Measurements from ENCODE around the gene SYNC. TPM values are rescaled to one million over a fixed set of nuclear protein-coding genes. Genes with fewer than 3 reads are reported as not detected.
"Not testable (repeated sequence)": the region's sequence is repeated elsewhere in the genome, so short reads cannot be mapped to it uniquely, and the experiment has no call there.

The SYNC gene
- total RNA-seq, 1 experiment from 2014 or later = not detected

DNA sequence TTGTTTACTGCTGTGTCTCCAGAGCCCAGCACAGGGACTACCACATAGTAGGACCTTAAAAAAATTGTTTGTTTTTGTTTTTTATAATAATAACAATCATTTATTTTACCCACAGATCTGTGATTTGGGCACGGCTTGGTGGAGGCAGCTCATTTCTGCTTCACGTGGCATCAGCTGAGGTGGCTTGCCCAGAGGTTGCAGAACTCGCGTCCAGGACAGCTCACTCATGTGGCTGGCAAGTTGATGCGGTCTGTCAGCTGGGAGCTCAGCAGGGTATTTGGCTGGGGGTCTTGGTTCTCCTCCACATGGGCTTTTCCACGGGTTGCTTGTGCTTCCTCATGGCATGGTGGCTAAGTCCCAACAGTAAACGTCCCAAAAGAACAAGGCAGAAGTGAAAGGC lies 2.9 kb upstream of the SYNC start:
- H3K36me3 ChIP-seq (ENCODE audit: insufficient read depth, low read length) = no peaks in the 10 kb centered on the region
- no peaks in the 10 kb centered on the region for H3K27me3 ChIP-seq (ENCODE audit: low read length)
- no peaks in the 10 kb centered on the region for H3K9me2 ChIP-seq (replicated peaks; ENCODE audit: insufficient read depth, low read length)
- H3K9me3 ChIP-seq (ENCODE audit: low read length) = no peaks in the 10 kb centered on the region
- no peaks in the 10 kb centered on the region for H4K20me1 ChIP-seq (ENCODE audit: insufficient read depth, low read depth, low read length)
- no peak for DNase-seq
- H3K27ac ChIP-seq (ENCODE audit: low read length) = no peak overlapping the region
- H2AFZ ChIP-seq (ENCODE audit: low read length) = no peak overlapping the region
- H3K4me1 ChIP-seq (ENCODE audit: low read length) = peaks cover 4% of the 10 kb centered on the region
- no peak overlapping the region for H3K4me3 ChIP-seq (ENCODE audit: low read length)
- no peak overlapping the region for H3K4me2 ChIP-seq (ENCODE audit: low read depth, low read length, poor library complexity, severe bottlenecking)
- no peaks in the 10 kb centered on the region for H3K79me2 ChIP-seq (ENCODE audit: low read length)
- no peak overlapping the region for H3K9ac ChIP-seq (ENCODE audit: low read length)

DNA sequence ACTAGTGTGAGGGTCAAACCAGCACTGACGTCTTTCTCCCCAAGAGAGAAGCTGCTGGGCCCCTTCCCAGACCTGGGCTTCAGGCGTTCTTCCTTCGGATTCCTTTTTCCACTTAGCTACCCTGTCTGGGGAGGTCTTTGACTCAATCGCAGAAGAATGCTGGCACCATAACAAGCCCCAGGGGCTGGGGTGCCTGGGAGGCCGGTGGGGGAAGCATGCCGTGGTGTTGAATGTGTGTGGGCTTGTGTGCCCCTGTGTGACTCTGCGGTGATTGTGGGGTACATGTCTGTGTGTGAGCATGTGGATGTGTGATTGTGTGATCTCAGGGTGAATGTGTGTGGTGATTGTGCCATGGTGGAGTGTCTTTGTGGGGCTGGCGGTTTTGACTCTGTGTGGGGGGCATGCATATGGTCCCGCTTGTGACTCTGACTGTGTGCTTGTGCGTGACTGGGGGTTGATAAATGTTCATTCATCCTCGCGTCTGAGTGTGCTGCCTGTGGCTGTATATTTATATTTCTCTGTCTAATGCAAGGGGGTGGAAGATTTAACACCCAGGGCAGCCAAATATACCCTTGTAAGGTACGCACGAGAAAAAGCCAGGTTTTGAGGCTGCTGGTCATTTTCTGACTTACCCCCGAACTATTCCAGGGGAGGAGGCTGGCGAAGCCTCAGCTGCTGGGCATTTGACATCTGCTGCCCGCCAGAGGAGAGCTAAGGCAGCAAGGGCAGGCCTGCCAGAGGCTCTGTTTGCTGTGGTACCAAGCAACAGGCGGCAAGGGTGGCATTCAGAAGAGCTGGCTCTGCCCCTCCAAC lies 1.1 kb upstream of the SYNC start:
- Histone ChIP-seq H3K36me3 (ENCODE audit: insufficient read depth, low read length) (no peaks in the 10 kb centered on the region), H3K27ac (ENCODE audit: low read length) (no peak overlapping the region), H3K4me3 (ENCODE audit: low read length) (no peak overlapping the region), H3K4me2 (ENCODE audit: low read depth, low read length, poor library complexity, severe bottlenecking) (no peak overlapping the region), H3K9ac (ENCODE audit: low read length) (no peak overlapping the region), H4K20me1 (ENCODE audit: insufficient read depth, low read depth, low read length) (no peaks in the 10 kb centered on the region), H2AFZ (ENCODE audit: low read length) (no peak overlapping the region), H3K27me3 (ENCODE audit: low read length) (no peaks in the 10 kb centered on the region), H3K9me2 (replicated peaks; ENCODE audit: insufficient read depth, low read length) (no peaks in the 10 kb centered on the region), H3K79me2 (ENCODE audit: low read length) (no peaks in the 10 kb centered on the region), H3K4me1 (ENCODE audit: low read length) (peaks cover 4% of the 10 kb centered on the region), H3K9me3 (ENCODE audit: low read length) (no peaks in the 10 kb centered on the region)
- DNase-seq = peak; percentile 19

GRCh38 chr1:32701951-32702598 lies 495 bp downstream of the SYNC start:
- H3K9ac ChIP-seq (ENCODE audit: low read length) = no peak overlapping the region

GRCh38 chr1:32701421-32701911 lies 1.1 kb downstream of the SYNC start:
- Histone ChIP-seq H2AFZ (ENCODE audit: low read length) (no peak overlapping the region), H3K9me2 (replicated peaks; ENCODE audit: insufficient read depth, low read length) (no peaks in the 10 kb centered on the region), H3K79me2 (ENCODE audit: low read length) (no peaks in the 10 kb centered on the region), H3K36me3 (ENCODE audit: insufficient read depth, low read length) (no peaks in the 10 kb centered on the region), H3K4me2 (ENCODE audit: low read depth, low read length, poor library complexity, severe bottlenecking) (no peak overlapping the region), H3K27ac (ENCODE audit: low read length) (no peak overlapping the region), H4K20me1 (ENCODE audit: insufficient read depth, low read depth, low read length) (no peaks in the 10 kb centered on the region), H3K9ac (ENCODE audit: low read length) (no peak overlapping the region), H3K9me3 (ENCODE audit: low read length) (no peaks in the 10 kb centered on the region), H3K4me1 (ENCODE audit: low read length) (peaks cover 4% of the 10 kb centered on the region), H3K27me3 (ENCODE audit: low read length) (no peaks in the 10 kb centered on the region), H3K4me3 (ENCODE audit: low read length) (no peak overlapping the region)
- DNase-seq = no peak

More at GRCh38 chr1:32701951-32702598, 495 bp downstream of the SYNC start:
- Histone ChIP-seq H4K20me1 (ENCODE audit: insufficient read depth, low read depth, low read length) (no peaks in the 10 kb centered on the region), H3K9me3 (ENCODE audit: low read length) (no peaks in the 10 kb centered on the region), H3K36me3 (ENCODE audit: insufficient read depth, low read length) (no peaks in the 10 kb centered on the region), H3K9me2 (replicated peaks; ENCODE audit: insufficient read depth, low read length) (no peaks in the 10 kb centered on the region), H3K4me1 (ENCODE audit: low read length) (peaks cover 4% of the 10 kb centered on the region), H3K4me2 (ENCODE audit: low read depth, low read length, poor library complexity, severe bottlenecking) (no peak overlapping the region), H3K4me3 (ENCODE audit: low read length) (no peak overlapping the region), H3K27me3 (ENCODE audit: low read length) (no peaks in the 10 kb centered on the region), H2AFZ (ENCODE audit: low read length) (no peak overlapping the region), H3K27ac (ENCODE audit: low read length) (no peak overlapping the region), H3K79me2 (ENCODE audit: low read length) (no peaks in the 10 kb centered on the region)
- DNase-seq = no peak

DNA sequence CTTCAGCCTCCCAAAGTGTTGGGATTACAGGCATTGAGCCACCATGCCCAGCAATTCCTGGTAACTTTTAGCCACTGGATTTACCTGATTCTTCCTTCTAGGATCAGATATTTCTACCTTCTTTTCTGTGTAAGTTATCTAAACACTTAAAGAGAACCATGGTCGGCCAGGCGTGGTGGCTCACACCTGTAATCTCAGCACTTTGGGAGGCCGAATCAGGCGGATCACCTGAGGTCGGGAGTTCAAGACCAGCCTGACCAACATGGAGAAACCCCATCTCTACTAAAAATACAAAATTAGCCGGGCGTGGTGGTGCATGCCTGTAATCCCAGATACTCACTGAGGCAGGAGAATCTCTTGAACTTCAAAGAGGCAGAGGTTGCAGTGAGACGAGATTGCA lies 5.6 kb downstream of the SYNC start:
- not testable (repeated sequence) for H3K27ac ChIP-seq (ENCODE audit: low read length); H4K20me1 ChIP-seq (ENCODE audit: insufficient read depth, low read depth, low read length); H3K27me3 ChIP-seq (ENCODE audit: low read length); H2AFZ ChIP-seq (ENCODE audit: low read length); H3K4me1 ChIP-seq (ENCODE audit: low read length); H3K79me2 ChIP-seq (ENCODE audit: low read length); H3K4me2 ChIP-seq (ENCODE audit: low read depth, low read length, poor library complexity, severe bottlenecking); DNase-seq; H3K9me2 ChIP-seq (replicated peaks; ENCODE audit: insufficient read depth, low read length); H3K9ac ChIP-seq (ENCODE audit: low read length); H3K4me3 ChIP-seq (ENCODE audit: low read length); H3K36me3 ChIP-seq (ENCODE audit: insufficient read depth, low read length); H3K9me3 ChIP-seq (ENCODE audit: low read length)

GRCh38 chr1:32696041-32696440 lies 6.5 kb downstream of the SYNC start:
- Histone ChIP-seq H3K9me2 (replicated peaks; ENCODE audit: insufficient read depth, low read length) (no peaks in the 10 kb centered on the region), H2AFZ (ENCODE audit: low read length) (no peak overlapping the region), H3K4me1 (ENCODE audit: low read length) (no peaks in the 10 kb centered on the region), H3K27ac (ENCODE audit: low read length) (no peak overlapping the region), H3K36me3 (ENCODE audit: insufficient read depth, low read length) (no peaks in the 10 kb centered on the region), H3K27me3 (ENCODE audit: low read length) (no peaks in the 10 kb centered on the region), H3K9me3 (ENCODE audit: low read length) (no peaks in the 10 kb centered on the region), H3K9ac (ENCODE audit: low read length) (no peak overlapping the region), H3K4me3 (ENCODE audit: low read length) (no peak overlapping the region), H3K79me2 (ENCODE audit: low read length) (no peaks in the 10 kb centered on the region), H4K20me1 (ENCODE audit: insufficient read depth, low read depth, low read length) (no peaks in the 10 kb centered on the region), H3K4me2 (ENCODE audit: low read depth, low read length, poor library complexity, severe bottlenecking) (no peak overlapping the region)
- no peak for DNase-seq

- H3K9me2 ChIP-seq (replicated peaks; ENCODE audit: insufficient read depth, low read length) = no peaks in the 10 kb centered on the region
- no peaks in the 10 kb centered on the region for H3K36me3 ChIP-seq (ENCODE audit: insufficient read depth, low read length)
- H3K4me1 ChIP-seq (ENCODE audit: low read length) = no peaks in the 10 kb centered on the region
- no peak overlapping the region for H3K4me2 ChIP-seq (ENCODE audit: low read depth, low read length, poor library complexity, severe bottlenecking)
- no peak overlapping the region for H3K27ac ChIP-seq (ENCODE audit: low read length)
- no peak overlapping the region for H3K9ac ChIP-seq (ENCODE audit: low read length)
- no peak overlapping the region for H2AFZ ChIP-seq (ENCODE audit: low read length)
- DNase-seq = no peak
- H3K79me2 ChIP-seq (ENCODE audit: low read length) = no peaks in the 10 kb centered on the region
- no peaks in the 10 kb centered on the region for H3K27me3 ChIP-seq (ENCODE audit: low read length)
- no peaks in the 10 kb centered on the region for H3K9me3 ChIP-seq (ENCODE audit: low read length)
- no peak overlapping the region for H3K4me3 ChIP-seq (ENCODE audit: low read length)
- no peaks in the 10 kb centered on the region for H4K20me1 ChIP-seq (ENCODE audit: insufficient read depth, low read depth, low read length)
Measured at GRCh38 chr1:32695098-32695904, 7.3 kb downstream of the SYNC start.
